ENCODE results near the gene FHOD1.

Gene FHOD1

DNA sequence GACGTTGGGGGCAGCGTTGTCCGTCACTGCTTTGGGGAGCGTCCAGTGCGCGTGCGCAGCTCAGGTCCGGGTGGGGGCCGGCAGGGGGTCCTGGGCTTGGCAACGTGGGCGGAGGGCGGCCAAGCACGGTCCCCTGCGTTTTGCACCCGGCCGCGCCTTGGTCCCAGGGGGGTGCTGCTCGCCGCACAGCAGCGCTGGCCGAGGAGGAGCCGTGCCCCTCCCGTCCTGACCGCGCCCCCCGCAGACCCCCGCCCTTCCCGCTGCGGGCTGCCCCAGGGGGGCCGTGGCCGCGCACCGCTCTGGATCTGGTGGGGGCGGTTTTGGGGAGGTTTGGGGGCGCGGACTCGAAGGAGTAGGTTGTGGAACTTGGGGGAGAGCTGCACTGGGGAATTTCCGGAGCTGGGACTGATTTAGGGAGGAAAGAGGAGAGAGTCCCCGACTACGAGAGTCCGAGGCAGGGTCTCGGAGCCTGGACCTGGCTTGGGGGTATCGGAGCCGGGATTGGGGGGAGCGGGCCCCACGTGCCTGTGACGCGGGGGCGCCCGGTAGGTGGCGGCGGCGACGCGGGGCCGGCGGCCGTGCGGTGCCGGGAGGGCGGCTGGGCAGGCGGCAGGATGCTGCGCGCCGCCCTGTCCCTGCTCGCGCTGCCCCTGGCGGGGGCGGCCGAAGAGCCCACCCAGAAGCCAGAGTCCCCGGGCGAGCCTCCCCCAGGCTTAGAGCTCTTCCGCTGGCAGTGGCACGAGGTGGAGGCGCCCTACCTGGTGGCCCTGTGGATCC lies 1.3 kb upstream of the FHOD1 start, which contains the start of gene SLC9A5:
Gene SLC9A5 (plus strand): TSS at position 579 of the 777 bp plus-strand sequence. CDS start 36 bp downstream, at position 615.
- DNase-seq: peak; percentile 39

DNA sequence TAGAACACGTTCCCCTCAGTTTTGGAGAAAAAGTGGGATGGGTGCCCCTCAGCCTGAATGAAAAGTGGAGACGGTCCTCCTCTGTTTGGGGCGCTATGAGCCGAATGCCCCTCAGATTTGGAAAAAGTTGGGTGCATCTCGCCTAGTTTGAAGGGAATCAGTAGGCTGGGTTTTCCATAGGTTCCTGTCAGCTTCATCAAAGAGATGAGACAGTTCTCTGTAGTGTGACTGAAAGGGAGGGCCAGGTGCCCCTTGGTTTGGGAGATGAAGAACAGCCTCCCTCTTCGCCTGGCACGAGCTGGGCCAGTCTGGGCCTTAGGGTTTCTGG lies 756 bp upstream of the FHOD1 start:
- DNase-seq: peak; percentile 44

DNA sequence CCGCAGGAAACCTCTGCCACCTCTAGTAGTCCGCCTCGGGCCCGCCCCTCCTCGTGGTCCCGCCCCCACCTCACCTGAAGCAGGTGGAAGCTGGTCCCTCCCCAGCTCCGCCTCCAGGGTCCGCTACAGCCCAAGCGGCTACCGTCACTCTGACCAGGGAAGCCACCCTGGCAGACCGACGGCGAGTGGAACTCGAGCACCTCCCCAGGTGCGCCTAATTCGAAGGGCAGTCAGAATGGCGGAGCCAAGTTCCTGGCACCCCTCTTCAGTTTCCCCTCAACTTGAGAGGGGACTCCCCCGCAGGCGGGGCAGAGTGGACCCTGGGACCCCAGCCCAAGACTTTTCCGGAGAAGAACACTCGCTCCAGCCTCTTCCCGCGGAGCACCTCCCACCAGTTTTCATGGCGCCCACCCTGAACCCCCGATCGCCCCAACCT lies 507 bp downstream of the FHOD1 start:
- no peak for DNase-seq

- peak; percentile 91 for DNase-seq
Measured at GRCh38 chr16:67246081-67246755, 1.1 kb downstream of the FHOD1 start.

DNA sequence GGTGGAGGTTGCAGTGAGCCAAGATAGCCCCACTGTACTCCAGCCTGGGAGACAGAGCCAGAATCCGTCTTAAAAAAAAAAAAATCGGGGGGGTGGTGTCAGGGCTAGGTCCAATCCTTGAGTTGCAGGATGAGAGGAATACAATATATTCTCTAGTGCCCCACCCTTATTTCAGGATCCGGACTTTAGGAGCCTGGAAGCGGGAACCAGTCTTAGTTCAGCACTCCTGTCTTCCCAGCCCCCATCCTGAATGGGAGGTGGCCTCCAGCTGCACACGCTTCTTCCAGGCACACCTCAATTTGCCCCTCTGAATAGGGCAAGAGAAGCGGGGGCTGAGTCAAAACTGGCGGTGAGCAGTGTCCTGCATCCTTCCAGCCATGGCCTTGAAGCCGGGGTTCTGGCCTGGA lies 1.6 kb downstream of the FHOD1 start:
- DNase-seq: no peak

DNA sequence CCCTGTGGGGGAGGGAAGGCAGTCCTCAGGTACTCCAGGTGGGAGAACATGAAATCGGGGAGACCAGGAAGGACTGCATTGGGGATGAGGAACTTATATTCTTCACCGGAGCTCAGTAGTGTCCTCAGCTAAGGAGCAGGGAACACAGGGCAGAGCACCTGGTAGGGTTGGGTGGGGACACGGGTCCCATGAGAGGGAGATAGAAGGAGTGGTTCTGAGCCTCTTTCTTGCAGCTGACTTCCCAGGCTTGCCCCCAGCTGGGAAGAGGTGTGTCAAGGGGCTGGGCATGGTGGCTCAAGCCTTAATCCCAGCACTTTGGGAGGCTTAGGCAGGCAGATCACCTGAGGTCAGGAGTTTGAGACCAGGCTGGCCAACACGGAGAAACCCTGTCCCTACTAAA lies 2.1 kb downstream of the FHOD1 start:
- no peak for DNase-seq

DNA sequence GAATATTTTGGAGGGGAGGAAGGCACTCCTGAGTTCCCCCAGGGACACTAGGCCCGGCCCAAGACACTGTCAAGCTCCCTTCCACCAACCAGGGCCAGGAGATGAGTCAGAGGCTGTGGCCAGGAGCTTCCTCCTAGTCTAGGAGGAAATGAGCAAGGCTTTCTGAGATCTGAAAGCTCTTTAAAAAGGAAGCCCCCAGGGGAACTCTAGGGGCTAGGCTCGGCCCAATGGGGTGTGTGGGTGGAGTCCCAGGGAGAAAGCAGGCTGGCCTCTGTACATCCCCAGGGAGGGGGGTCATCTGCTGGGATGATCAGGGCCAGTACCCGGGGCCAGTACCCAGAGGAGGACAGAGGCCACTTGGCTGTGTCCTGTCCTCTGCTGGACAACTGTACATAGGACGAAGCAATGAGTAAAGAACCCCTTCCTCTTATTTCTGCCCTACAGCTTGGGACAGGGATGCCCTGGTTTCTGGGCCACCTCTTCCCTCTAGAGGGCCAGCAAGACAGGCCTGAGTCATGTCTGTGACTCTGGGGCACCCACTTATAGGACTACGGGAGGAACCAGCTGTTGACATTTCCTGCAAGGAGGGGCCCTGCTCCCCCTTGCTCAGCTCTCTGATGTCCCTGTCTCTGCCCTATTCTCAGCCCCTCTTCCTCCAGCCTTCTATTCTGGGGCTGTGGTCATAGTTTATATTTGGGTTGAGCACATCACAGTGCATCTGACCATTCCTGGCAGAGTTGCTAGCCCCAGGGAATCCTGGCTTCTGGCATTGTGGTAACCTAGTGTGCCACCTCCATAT lies 2.7 kb downstream of the FHOD1 start:
- peak; percentile 98 for DNase-seq

- no peak for DNase-seq
Measured at GRCh38 chr16:67243481-67243880, 3.8 kb downstream of the FHOD1 start.

DNA sequence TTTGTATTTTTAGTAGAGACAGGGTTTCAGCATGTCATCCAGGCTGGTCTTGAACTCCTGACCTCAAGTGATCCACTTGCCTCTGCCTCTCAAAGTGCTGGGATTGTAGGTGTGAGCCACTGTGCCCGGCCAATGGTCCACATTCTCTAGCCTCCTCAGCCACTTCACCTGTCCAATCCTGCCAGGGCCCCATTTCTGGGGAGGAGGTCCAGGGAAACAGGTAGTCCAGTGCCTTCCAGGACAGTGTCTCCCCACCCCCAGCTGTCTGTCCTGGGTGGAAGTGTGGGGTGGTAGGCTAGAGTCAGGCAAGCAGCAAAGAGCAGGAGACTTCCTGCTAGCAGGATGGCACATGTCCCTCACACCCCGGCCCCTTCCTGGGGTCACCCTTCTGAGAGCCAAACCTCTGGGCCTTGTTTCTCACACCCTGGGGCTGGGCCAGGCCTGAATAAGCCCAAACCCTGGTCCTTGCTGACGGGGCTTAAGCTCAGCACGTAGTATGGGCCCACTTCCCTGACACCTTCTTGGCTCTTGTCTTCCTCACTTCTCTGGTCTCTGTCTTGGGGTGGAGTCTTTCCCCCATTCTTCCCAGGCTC lies 5.0 kb downstream of the FHOD1 start:
- no peak for DNase-seq

DNA sequence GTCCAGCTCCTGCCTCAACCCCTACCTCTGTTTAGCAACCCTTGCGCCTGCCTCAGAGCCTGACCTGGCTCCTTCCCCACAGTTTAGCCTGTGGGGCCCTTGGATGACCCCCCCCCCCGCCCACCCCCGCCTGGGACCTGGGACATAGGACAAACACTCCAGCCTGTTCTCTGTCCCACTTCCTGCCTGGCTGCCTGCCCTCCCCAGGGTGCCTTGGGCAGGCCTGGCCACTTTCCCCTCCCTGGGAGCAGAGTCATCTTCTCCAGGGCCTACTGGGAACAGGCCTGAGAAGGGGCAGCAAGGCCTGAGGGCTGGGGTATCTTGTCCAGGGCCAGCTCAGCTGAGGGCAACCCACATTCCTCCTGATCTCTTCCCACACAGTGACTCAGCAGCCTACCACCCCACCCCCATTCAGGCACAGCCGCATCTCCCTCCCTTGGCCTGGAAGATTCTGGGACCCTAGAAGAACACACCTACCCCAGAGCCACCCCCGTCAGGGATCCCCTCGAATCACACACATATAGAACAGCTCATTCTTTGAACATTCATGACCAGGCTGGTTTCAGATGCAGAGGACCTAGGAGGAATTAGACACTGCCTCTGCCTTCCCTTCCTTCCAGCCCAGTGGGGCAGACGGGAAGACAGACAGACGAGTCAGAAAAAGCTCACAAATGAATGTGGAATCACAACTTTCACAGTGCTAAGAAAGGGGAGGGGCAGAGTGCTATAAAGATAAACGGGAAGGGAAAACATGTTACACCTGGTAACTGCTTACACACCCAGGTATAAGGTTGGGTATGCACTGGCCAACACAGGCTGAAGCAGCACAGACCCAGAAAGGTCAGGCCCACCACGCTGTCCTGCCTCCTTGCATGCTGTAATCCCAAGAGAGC lies 6.0 kb downstream of the FHOD1 start:
- peak; percentile 97 for DNase-seq

GRCh38 chr16:67240506-67240905 lies 6.8 kb downstream of the FHOD1 start:
- peak; percentile 31 for DNase-seq

DNA sequence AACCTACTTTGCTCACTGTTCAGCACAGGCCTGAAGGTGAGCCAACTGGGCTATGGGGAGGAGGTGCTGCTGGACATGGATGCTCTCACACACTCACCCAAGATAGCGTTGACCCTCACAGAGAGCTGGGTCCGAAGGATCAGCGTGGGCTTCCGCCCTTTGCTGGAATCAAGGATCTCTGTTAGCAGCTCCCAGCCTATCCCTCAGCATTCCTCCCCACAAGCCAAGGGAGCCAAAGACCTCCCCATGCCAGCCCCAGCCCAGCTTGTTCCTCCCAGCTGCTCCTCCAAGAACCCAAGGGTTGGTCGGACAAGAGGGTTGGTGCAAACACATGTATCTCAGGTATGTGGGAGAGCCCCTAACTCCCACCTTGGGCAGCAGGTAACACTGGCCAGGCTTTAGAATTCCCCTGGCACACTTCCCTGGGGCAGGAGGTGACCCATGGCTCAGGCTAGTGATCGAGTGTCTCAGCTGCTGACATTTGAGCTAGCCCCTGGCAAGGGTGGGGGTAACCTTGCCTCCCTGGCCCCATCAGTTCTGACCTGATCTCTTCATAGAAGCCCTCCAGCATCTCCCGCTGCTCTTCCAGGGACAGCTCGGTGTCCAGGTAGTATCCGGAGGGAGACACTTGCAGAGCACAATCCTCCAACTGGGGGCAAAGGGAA lies 8.3 kb downstream of the FHOD1 start:
- DNase-seq: no peak

DNA sequence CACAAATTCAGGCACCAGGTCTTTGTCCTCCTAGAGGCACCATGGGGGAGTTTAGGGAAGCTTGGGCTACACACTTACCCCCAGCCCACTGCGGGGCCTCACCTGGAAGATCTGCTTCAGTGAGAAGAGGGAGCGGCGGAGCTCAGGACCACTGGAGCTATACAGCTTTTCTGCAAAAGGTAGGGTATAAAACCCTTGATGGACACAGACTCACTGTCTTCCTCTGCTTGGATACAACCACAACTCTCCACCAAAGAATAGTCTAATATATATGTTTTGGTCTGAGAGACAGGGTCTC lies 9.1 kb downstream of the FHOD1 start:
- no peak for DNase-seq

- no peak for DNase-seq
Measured at GRCh38 chr16:67237396-67238277, 9.6 kb downstream of the FHOD1 start.

- DNase-seq: peak; percentile 55
Measured at GRCh38 chr16:67236563-67237395, 10.5 kb downstream of the FHOD1 start.

DNA sequence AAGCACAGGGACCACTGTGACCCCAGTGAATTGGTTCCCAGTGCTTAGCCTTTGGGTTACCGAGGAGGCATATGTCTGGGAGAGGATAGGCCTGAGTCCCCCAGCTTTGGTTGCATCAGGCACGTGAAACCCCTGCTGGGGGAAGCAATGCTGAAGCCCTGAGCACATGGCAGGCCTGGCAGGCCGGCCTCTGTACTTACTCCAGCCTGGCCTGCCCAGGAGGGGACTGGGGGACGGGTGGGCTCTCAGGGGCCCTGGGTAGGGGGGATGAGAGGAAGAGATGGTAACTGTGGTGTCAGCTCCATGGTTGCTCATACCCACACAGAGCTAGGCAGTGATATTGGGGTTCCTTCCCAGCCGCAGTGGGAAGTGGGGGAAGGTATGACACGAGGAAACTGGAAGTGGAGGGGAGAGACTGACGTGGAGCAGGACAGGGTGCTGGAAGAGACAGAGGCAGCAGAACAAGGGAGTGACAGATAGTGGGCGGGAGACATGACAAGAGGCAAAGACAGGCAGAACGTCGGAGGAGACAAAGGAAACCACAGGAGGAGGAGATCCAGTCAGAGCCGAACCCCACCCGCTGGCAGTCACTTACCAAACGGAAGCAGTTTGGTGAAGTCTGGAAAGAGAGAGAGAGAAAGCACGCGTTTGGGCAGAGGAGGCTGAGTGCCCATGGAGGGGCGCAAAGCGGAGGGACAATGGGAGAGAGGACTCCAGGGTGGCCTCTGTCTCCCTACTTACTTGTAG lies 11.3 kb downstream of the FHOD1 start:
- no peak for DNase-seq

DNA sequence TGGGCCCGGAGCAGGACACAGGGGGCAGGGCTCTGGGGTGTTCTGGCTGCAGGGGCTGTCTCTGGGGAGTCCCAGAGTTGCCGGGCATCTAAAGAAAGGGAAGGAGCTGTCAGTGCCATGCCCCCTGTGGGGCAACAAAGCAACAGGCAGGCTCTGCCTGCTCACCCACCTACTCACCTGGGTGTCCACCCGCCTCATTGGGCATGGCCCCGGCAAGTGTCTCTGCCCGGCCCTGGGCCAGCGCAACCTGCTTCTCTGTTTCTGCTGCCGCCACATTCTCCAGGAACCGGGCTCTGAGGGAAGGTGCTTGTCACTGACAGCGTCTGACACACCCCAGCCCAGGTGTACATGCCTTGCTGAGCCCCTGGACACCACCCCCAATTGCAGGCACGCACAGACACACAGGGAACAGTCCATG lies 13.1 kb downstream of the FHOD1 start:
- no peak for DNase-seq

- DNase-seq: no peak
Measured at GRCh38 chr16:67233596-67233995, 13.7 kb downstream of the FHOD1 start.

All from EL (cell line).